ENCODE data around the gene BMF.
A peak's percentile ranks its signal among the peaks of the same experiment; 100 is the strongest.
"Not testable (repeated sequence)": the region's sequence is repeated elsewhere in the genome, so short reads cannot be mapped to it uniquely, and the experiment has no call there.

Gene BMF

DNA sequence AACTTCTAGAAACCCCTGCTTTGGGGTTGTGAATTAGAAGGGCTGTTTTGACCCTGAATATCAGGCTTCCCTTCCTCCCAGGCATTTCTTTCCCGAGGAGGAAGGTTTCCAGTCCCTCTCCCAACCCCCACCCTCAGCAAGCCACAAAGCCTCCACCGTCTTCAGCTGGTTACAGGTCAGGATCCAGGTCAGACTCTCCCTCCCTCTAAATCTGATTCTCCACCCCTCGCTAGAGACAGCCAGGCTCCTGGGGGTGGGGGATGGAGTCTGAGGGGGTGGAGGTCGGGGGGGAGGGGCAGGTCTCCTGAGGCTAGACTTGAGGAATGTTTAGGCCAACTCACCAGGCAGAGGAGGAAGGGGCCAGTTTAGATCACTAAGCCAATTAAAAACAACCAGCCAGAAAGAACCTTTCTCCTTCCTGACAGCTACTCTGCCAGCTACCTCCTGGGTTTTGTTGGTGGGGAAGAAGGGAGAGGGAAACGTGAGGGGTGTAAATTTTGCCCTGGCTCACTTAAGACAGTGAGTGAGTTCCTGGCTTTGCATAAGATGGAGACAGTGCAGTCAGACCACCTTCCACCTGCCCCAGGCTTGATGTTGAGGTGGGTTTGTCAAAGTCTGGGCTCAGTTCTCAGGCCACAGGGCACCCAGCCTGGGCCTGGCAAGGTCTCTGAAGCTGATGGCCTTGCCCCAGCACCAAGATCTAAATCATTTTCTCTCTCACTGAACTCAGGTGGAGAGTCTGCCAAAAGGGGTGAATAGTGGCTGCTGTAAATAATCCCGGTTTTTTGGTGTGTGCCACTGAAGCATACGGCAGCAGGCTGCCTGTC lies 19.5 kb downstream of the BMF start:
- Mint-ChIP-seq H3K27ac (peak overlapping the region; percentile 94), H3K27me3 (no peaks in the 10 kb centered on the region), H3K4me3 (no peak overlapping the region), H3K36me3 (peaks cover 54% of the 10 kb centered on the region), H3K9me3 (no peaks in the 10 kb centered on the region), H3K4me1 (peaks cover 73% of the 10 kb centered on the region)
- ATAC-seq = no peak

DNA sequence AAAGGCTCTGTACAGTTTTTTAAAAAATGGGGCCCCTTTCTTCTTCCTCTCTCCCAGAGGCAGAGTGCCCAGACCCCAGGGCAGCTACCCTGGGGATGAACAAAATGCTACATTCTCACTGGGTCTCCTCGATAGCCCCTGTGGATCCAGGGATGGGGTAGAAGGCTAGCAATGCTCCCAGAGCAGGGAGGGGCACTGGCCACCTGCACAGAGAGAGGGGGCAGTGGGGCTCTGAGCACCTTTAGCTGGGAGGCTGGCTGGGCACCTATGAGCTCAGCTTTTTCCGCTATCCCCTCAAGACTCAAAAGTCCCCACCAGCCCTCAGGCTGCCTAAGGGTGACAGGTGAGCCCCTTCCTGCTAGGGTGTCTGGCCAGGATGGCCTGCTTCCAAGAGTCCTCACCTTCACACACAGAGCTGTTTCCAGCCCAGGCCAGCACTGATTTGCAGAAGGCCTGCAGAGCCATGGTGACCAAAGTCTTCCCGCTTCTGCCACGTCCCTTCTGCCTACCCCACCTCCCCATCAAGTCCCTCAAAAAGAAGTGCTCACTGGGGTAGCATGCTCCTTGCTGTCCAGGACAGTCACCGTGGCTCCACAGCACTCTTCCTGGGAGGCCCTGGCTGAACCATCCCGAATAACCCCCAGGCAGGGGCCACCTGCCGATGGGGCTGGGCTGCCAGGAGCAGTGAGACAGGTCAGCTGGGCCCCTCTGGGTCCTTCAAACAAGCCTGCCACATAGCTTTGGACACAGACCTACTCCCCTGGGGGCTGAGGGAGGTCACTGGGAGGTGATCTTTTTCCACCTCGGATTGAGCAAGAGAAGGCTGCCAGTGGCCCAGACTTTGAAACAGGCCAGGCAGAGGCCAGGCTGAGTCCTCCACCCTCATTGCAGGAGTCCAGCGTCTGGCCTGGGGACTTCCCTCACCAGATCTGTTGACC lies 20.4 kb downstream of the BMF start:
- ATAC-seq = peak; percentile 15
- Mint-ChIP-seq H3K4me3 (no peak overlapping the region), H3K4me1 (peaks cover 72% of the 10 kb centered on the region), H3K9me3 (no peaks in the 10 kb centered on the region), H3K27ac (peak overlapping the region; percentile 94), H3K27me3 (no peaks in the 10 kb centered on the region), H3K36me3 (peaks cover 45% of the 10 kb centered on the region)

DNA sequence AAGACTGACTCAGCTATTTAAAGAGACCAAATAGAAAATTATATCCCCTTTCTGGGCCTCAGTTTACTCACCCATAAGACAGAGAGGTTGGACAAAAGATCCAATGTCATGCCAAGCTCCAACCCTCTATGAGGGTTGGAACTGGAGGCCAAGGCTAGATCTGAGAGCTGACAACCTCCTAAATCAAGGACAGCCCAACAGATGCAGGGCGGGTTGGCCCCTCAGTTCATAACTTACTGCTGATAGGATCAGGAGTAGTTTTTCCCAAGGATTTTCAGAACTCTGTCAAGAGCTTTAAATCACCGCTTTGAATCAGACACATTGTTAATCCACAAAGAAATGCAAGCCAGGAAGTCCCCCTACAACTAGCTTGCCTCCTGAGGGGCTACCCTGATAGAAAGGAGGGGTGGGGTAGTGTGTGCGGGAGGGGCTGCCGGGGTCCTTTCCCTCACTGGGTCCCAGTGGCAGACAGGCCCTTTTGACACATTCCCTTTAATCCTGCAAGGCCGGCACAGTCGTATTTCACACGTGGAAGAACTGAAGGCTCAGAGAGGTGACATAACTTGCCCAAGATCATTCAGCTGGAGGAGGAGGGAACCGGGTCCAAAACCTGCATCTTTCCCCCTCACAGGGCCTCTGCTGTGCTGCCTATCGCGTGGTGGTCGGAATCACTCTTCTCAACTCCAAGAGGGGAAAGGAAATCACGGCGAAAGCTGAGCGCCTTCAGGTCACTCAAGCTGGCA lies 21.4 kb downstream of the BMF start:
- H3K4me1 Mint-ChIP-seq = peaks cover 68% of the 10 kb centered on the region
- H3K27ac Mint-ChIP-seq = peak overlapping the region; percentile 94
- H3K27me3 Mint-ChIP-seq = no peaks in the 10 kb centered on the region
- H3K36me3 Mint-ChIP-seq = peaks cover 36% of the 10 kb centered on the region
- H3K9me3 Mint-ChIP-seq = no peaks in the 10 kb centered on the region
- no peak overlapping the region for H3K4me3 Mint-ChIP-seq
- ATAC-seq = no peak

DNA sequence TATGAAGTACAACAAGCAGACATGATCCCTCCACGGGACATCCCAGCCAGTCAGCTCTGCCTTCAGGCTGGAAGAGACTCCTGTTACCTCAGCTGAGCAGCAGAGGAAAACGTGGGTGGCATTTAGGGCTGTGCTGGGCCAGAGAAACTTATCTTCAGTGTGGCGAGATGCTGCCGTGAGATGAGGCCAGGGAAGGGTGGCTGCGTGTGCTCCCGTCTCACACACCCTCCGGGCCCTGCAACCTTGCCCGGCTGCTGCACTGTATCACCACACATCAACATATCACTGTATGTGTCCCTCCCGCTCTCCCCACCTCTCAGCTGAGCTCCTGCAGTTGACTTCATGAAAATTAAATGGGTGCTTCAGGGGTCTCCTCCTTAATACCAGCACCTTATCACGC lies 23.4 kb downstream of the BMF start:
- no peaks in the 10 kb centered on the region for H3K9me3 Mint-ChIP-seq
- no peak overlapping the region for H3K4me3 Mint-ChIP-seq
- peaks cover 17% of the 10 kb centered on the region for H3K36me3 Mint-ChIP-seq
- H3K27ac Mint-ChIP-seq = peak overlapping the region; percentile 94
- no peak for ATAC-seq
- no peaks in the 10 kb centered on the region for H3K27me3 Mint-ChIP-seq
- H3K4me1 Mint-ChIP-seq = peaks cover 78% of the 10 kb centered on the region

DNA sequence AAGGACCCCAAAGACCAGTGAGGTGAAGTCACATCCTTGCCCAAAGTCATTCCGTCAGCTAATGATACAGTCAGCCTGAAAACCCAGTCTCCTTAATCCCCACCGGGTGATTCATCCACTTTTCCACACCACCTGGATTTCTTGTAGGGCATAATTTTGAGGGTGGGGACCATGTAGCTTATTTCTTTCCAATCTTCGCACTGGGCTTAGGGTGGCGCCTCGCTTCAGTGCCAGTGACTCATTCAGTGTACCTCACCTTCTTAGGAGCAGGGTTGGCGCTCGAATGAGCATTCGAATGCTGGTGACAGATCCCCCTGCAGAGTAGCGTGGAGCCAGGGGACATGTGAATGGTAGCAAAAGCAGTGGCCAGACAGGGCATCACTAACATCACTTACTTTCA lies 24.0 kb downstream of the BMF start:
- Mint-ChIP-seq H3K27ac (peak overlapping the region; percentile 94), H3K9me3 (no peaks in the 10 kb centered on the region), H3K36me3 (peaks cover 11% of the 10 kb centered on the region), H3K4me3 (no peak overlapping the region), H3K4me1 (peaks cover 76% of the 10 kb centered on the region), H3K27me3 (no peaks in the 10 kb centered on the region)
- no peak for ATAC-seq

DNA sequence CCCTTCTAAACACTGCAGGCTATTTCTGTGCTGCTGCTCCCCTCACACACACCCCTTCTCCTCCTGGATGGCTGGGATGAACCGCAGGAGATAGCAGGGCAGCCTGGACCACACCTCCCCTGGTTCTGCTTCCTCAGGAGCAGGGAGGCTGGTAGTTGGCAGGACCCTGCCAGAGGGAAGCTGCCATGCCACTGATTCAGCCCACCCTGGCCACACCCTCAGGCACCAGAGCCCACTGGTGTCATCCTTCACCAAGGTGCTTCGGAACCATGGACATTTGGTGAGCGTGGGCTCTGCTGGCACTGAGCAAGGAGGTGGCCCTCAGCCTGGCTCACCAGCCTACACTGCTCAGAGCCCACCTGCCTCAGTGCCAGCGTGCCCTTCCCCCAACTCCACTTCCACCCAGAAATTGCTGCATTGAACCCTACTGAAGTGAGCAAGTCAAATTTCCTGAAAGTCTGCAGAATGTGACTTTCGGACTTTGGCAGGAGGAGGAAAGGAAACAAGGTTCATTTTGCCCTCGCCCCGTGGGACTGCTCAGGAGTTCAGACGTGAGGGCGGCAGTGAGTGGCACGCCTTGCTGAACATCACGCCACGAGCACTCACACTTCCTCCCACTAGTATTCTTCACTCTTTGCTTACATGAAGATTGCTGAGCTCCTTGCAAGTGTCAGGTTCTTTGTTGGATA lies 26.3 kb downstream of the BMF start:
- ATAC-seq = peak; percentile 93

DNA sequence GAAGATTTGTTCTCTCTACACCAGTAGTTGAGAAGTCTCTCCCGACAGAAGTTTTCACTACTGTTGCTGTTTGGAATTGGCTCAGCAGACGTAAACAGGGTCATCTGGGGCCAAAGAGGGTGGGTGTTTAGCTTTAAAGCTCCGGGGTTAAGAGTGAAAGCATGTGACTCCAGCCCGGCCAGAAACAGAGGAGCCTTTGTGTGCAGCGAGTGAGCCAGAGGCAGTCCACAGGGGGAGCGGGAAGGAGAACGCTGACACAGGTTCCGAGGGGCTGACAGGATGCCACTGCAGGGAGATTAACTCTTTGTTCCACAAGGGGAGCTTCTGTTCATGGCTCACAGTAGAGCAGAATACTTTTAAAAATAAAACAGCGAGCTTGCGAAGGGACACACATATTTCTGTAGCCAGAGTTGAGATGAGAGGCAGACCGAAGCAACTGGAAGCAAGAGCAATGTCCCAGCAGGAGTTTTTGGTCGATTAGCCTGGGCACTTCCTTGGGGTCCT lies 26.9 kb downstream of the BMF start:
- H3K4me3 Mint-ChIP-seq = peak overlapping the region; percentile 60
- ATAC-seq = peak; percentile 18
- H3K27me3 Mint-ChIP-seq = no peaks in the 10 kb centered on the region
- no peaks in the 10 kb centered on the region for H3K9me3 Mint-ChIP-seq
- peak overlapping the region; percentile 94 for H3K27ac Mint-ChIP-seq
- no peaks in the 10 kb centered on the region for H3K36me3 Mint-ChIP-seq
- peaks cover 53% of the 10 kb centered on the region for H3K4me1 Mint-ChIP-seq

More for the DNA sequence above, 26.3 kb downstream of the BMF start:
- peaks cover 56% of the 10 kb centered on the region for H3K4me1 Mint-ChIP-seq
- no peaks in the 10 kb centered on the region for H3K27me3 Mint-ChIP-seq
- H3K9me3 Mint-ChIP-seq = no peaks in the 10 kb centered on the region
- peak overlapping the region; percentile 94 for H3K27ac Mint-ChIP-seq
- H3K4me3 Mint-ChIP-seq = peak overlapping the region; percentile 1
- H3K36me3 Mint-ChIP-seq = no peaks in the 10 kb centered on the region

DNA sequence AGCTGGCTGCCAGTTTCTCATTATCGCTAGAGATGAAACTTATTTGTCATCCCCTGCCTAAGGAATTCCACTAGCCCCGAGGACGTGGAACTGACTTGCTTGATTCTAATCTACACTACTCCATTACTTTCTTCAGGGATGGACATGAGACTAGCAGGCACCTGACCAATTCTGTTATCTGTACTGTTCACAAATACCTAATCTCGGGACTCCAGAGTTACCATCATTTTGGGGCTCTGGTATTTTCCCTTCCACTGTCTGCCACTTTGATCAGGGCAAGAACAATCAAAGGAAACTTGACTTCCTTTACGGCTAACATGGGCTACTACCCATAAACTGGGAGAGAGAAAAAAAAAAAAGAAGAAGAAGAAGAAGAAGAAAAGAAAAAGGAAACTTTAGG lies 27.8 kb downstream of the BMF start:
- Mint-ChIP-seq H3K9me3 (no peaks in the 10 kb centered on the region), H3K4me3 (peak overlapping the region; percentile 67), H3K27me3 (no peaks in the 10 kb centered on the region), H3K27ac (peak overlapping the region; percentile 94), H3K4me1 (peaks cover 52% of the 10 kb centered on the region), H3K36me3 (no peaks in the 10 kb centered on the region)
- no peak for ATAC-seq

DNA sequence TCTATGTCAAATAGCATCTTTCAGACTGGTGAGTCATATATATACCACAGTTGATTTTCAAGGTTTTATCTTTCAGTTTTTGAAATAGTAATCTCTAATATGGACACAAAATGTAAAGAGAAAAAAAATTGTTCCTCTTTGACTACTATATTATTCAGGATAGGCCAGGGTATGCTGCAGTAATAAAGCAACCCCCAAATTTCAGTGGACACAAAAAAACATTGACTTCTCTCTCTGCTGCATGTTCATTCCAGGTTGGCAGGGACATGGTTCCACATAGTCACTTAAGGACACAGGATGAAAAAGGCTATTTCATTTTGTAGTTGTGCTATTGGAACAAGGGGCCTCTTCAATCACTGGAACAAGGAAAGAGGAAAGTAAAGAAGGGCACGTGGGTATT lies 28.6 kb downstream of the BMF start:
- peak overlapping the region; percentile 94 for H3K27ac Mint-ChIP-seq
- H3K4me1 Mint-ChIP-seq = peaks cover 52% of the 10 kb centered on the region
- ATAC-seq = no peak
- H3K36me3 Mint-ChIP-seq = no peaks in the 10 kb centered on the region
- H3K4me3 Mint-ChIP-seq = no peak overlapping the region
- no peaks in the 10 kb centered on the region for H3K27me3 Mint-ChIP-seq
- H3K9me3 Mint-ChIP-seq = no peaks in the 10 kb centered on the region

DNA sequence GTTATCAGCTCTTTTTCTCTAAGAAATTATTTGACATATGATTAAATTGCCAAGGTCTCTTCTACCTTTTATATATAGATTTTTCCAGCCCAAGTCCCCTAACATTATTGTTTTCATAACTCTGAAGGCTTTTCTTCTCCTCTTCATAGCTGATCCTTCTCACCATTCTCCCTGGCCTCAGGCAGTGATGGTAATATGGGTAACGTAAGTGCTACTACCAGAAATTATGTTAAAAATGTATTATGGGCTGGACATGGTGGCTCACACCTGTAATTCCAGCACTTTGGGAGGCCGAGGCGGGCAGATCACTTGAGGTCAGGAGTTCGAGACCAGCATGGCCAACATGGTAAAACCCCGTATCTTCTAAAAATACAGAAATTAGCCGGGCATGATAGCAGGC lies 29.2 kb downstream of the BMF start:
- no peak for ATAC-seq
- H3K4me3 Mint-ChIP-seq = no peak overlapping the region
- H3K27me3 Mint-ChIP-seq = no peaks in the 10 kb centered on the region
- H3K4me1 Mint-ChIP-seq = peaks cover 46% of the 10 kb centered on the region
- no peaks in the 10 kb centered on the region for H3K36me3 Mint-ChIP-seq
- H3K9me3 Mint-ChIP-seq = no peaks in the 10 kb centered on the region
- peak overlapping the region; percentile 94 for H3K27ac Mint-ChIP-seq

DNA sequence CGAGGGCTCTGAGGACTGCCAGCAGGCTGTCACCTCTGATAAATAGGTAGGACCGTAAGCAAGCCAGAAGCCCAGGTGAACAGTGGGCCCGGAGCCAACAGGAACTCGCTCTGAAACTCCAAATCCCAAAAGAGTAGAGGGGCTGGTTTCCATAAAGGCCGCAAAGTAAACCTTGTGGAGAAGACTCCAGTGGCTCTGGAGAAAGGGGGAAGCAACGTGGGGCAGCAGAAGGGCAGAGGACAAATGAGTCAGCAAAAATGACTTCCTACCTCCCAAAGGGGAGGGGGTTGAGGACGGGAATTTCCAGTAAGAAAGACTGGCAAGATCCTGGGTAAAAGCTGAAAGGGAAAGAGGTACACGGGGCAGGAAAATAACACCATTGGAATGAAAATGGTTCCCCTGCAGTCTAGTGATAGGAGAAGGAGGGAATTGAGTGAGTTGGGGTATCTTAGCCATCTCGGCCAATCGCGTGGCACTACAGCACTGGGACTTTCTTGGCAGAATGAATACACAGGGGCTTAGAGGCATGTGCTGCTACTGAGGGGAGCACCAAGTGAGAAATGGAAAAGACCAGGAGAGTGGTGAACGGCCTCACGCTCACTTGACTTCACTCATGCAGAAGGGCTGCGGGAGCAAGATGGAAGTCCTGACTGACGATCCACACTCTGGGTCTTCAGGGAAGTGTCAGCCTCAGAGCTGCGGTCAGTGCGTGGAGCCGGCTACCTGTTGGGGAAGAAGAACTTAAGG lies 33.2 kb downstream of the BMF start:
- H3K27ac Mint-ChIP-seq = peak overlapping the region; percentile 38
- no peaks in the 10 kb centered on the region for H3K27me3 Mint-ChIP-seq
- H3K36me3 Mint-ChIP-seq = no peaks in the 10 kb centered on the region
- H3K4me3 Mint-ChIP-seq = no peak overlapping the region
- ATAC-seq = no peak
- peaks cover 23% of the 10 kb centered on the region for H3K4me1 Mint-ChIP-seq
- H3K9me3 Mint-ChIP-seq = no peaks in the 10 kb centered on the region

DNA sequence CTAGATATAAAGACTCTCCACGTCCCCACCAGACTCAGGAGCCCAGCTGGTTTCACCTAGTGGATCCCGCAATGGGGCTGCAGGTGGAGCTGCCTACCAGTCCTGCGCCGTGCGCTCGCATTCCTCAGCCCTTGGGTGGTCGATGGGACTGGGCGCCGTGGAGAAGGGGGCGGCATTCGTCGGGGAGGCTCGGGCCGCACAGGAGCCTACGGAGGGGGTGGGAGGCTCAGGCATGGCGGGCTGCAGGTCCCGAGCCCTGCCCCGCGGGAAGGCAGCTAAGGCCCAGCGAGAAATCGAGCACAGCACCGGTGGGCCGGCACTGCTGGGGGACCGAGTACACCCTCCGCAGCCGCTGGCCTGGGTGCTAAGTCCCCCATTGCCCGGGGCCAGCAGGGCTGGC lies 34.0 kb downstream of the BMF start:
- H3K27me3 Mint-ChIP-seq = not testable (repeated sequence)

DNA sequence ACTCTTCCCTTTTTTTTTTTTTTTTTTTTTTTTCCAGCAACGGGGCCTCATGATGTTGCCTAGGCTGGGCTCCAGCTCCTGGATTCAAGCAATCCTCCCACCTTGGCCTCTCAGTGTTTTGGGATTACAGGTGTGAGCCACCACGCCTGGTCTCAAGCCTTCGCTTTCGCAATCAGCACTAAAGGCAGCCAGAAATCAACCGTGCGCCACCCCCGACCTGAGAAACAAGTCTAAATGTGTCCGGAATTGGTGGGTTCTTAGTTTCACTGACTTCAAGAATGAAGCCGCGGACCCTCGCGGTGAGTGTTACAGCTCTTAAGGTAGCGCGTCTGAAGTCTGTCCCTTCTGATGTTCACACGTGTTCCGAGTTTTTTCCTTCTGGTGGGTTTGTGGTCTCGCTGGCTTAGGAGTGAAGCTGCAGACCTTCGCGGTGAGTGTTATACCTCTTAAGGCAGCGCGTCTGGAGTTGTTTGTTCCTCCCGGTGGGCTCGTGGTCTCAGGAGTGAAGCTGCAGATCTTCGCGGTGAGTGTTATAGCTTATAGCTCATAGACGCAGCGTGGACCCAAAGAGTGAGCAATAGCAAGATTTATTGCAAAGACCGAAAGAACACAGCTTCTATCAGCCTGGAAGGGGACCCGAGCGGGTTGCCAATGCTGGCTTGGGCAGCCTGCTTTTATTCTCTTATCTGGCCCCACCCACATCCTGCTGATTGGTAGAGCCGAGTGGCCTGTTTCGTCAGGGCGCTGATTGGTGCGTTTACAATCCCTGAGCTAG lies 34.8 kb downstream of the BMF start:
- H3K9me3 Mint-ChIP-seq, H3K27me3 Mint-ChIP-seq, ATAC-seq, H3K4me3 Mint-ChIP-seq, H3K36me3 Mint-ChIP-seq: not testable (repeated sequence)
- H3K4me1 Mint-ChIP-seq = peaks cover 35% of the 10 kb centered on the region
- H3K27ac Mint-ChIP-seq = peak overlapping the region; percentile 38

More for the DNA sequence above, 34.0 kb downstream of the BMF start:
- not testable (repeated sequence) for H3K36me3 Mint-ChIP-seq, H3K9me3 Mint-ChIP-seq, H3K4me3 Mint-ChIP-seq, ATAC-seq
- Mint-ChIP-seq H3K4me1 (peaks cover 27% of the 10 kb centered on the region), H3K27ac (peak overlapping the region; percentile 38)

Measured in stimulated activated memory B cell treated with anti-CD40 and anti-IgM and Interleukin-4, amounts not matched to agents 10 μg/mL and 1 μg/mL and 100 μg/mL, for 72 hours (primary cell).